AG09309 (cell line): Measurements from ENCODE around the gene EYA4.

Source experiments
- DNase-seq: peaks from one replicate; pipeline ENCODE4 v3.0.0-alpha.2; 2010; ENCODE audit warnings: low read depth
- H3K4me3 ChIP-seq: 2 replicates; pipeline ENCODE4 v1.5.1; 2011; ENCODE audit warnings: mild to moderate bottlenecking, low read depth, low read length, moderate library complexity; ENCODE audit not compliant: control insufficient read depth
- CTCF ChIP-seq: IDR thresholded peaks from 2 replicates; pipeline ENCODE4 v1.5.1; 2011; ENCODE audit warnings: mild to moderate bottlenecking, low read depth, low read length, inconsistent platforms; ENCODE audit not compliant: insufficient read depth, control insufficient read depth; ENCODE audit errors: missing control alignments

The EYA4 gene

GRCh38 chr6:133225560-133225959 is 15.6 kb upstream of the EYA4 start:
- H3K4me3 ChIP-seq = no peak overlapping the region
- no peak for TF ChIP-seq CTCF
- DNase-seq = no peak

DNA sequence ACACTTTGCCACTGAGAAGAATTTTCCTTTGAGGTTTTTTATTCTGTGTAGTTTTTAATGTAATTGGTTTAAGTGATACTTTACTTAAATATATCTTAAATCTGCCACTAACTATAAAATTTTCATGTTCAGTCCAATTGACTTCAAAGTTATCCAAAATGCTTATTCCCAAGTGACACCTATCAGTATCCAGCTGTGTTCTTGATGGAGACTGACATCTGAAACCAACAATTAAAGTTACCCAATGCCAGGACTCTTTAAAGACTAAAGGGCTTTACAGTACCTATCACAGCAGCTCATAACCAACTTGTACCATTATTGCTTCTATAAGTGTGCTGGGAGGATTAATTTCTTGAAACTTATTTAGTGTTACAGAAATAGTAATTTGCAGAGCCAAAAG is 13.8 kb upstream of the EYA4 start:
- DNase-seq = no peak
- H3K4me3 ChIP-seq = no peak overlapping the region
- TF ChIP-seq CTCF = no peak

DNA sequence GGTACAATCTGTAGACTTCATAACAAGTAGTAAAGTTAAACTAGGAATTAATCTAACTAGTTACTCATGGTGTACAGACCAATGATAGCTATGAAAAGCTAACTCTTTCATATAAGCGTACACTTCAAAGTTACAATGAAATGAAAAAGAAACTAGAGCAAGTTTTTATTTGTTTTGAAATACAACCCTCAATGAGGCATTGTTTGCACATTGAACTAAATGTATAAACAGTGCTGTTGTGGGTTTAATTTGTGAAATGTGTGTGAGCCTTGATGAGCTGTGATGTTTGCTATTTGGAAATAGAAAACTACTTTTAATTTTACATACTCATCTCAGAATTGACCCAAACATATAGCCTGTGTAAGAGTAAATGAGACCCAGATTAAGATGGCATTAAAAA is 11.1 kb upstream of the EYA4 start:
- DNase-seq = no peak
- H3K4me3 ChIP-seq = no peak overlapping the region
- no peak for TF ChIP-seq CTCF

DNA sequence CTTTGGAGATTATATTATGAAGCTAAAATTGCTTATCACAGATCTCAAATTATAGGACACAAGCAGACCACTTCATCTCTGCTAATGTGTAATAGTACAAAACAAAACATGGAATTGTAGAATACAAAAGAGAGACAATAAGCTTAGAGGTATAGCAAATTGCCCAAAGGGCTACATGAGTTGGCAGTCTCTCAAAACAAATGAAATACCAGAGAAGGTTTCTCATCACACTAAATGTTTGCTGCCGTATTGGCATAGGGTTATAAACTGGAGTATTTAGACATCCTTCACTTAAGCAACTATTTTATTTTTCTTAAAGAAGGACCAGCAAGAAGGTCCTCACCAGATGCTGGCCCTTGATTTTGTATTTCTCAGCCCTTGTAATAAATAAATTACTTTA is 5.9 kb upstream of the EYA4 start:
- no peak overlapping the region for H3K4me3 ChIP-seq
- DNase-seq = no peak
- TF ChIP-seq CTCF = no peak

DNA sequence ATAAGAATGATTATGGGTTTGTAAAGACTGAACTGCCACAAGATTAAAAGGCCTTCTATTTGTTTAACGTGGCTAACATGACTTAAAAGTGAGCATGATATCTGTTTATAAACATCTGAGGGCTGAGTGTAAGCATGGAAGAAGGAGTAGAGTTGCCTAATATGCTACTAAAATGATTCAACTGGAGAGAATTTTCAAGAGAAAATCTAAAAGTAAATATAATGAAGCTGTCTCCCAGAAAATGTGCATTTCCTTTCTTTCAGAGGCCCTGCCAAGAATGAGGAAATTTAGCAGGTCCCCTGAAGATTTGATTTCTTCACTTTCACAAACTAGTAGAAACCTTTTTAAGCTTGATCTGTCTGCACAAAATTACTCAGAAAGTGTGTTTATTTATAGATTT is 4.2 kb upstream of the EYA4 start:
- H3K4me3 ChIP-seq = no peak overlapping the region
- no peak for DNase-seq
- TF ChIP-seq CTCF = no peak

DNA sequence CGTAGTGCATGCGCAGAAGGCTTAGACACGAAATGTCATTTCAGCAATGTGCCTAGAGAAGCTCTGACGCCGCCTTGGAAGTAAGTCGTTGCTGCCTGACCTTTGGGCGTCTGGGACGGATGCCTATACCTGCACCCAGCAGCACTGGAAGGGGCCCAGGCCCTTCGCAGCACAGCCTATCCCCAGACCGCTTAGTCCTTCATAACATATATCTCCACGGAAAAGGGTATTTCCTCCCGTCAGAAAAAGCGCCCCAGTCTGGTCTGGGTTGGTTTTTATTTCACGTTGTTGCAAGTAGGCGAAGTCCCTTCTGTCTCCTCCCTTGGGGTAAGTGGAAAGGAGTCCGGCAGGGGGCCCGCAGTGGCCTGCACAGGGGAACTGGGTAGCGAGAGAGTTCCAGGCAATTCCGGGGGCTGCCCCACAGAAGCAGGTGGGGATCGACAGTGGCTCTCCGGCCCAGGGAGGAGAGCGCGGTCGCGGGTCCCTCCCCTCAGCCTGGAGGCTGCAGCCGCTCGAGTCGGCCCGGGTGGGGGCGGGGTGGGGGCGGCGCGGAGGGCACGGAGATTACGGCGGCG is 559 bp upstream of the EYA4 start:
- TF ChIP-seq CTCF = no peak
- no peak overlapping the region; the same call in 1 of the 2 replicates for H3K4me3 ChIP-seq
- no peak for DNase-seq
